Measurements from ENCODE around the gene IREB2. TPM values are rescaled to one million over a fixed set of nuclear protein-coding genes. Genes with fewer than 3 reads are reported as not detected.
A peak's percentile ranks its signal among the peaks of the same experiment; 100 is the strongest.

Gene IREB2
- total RNA-seq, 1 experiment from 2014 or later: 89.5 TPM

- ChIA-PET POLR2A (no interaction called here), CTCF (no interaction called here)
- no peak for DNase-seq (ENCODE audit: low spot score)
- Mint-ChIP-seq H3K4me1 (peaks cover 5% of the 10 kb centered on the region; the same call in 1 of the 2 replicates), H3K9me3 (no peaks in the 10 kb centered on the region), H3K36me3 (peaks cover 48% of the 10 kb centered on the region), H3K27me3 (ENCODE audit: low read depth) (no peaks in the 10 kb centered on the region), H3K27ac (no peak overlapping the region), H3K4me3 (no peak overlapping the region)
- TF ChIP-seq GABPB1 (CRISPR knock-in tag; IDR thresholded peaks at IDR 0.05) (no peak), KAT7 (CRISPR knock-in tag; IDR thresholded peaks at IDR 0.05; ENCODE audit: borderline replicate concordance) (no peak), ZNF121 (CRISPR knock-in tag; IDR thresholded peaks at IDR 0.05) (0 out of 2 replicates have a peak, but pooled peaks have one; percentile 11)
- ATAC-seq: no peak
Observed at GRCh38 chr15:78445875-78446274, 7.9 kb downstream of the IREB2 start.

DNA sequence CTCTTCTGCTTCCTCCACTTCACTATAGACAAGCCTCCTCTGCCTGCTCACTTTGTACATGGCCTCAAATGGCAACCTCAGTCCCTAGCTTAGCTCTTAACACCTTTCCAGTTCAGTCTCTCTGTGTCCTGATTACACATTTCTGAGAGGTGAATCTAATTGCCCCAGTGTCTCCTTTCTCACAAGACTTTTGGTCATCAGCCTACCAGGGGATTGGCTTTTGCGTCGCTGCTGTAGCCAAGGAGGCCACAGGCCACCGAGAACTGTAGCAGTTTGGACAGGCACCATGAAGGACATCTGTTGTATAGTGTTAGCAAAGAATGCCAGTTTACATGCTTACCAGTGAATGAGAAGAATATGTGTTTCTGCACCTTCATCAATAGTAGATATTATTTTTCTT, 8.5 kb downstream of the IREB2 start:
- ChIA-PET POLR2A (no interaction called here), CTCF (no interaction called here)
- Mint-ChIP-seq H3K27me3 (ENCODE audit: low read depth) (no peaks in the 10 kb centered on the region), H3K4me1 (no peaks in the 10 kb centered on the region), H3K36me3 (peaks cover 41% of the 10 kb centered on the region), H3K9me3 (no peaks in the 10 kb centered on the region), H3K4me3 (no peak overlapping the region), H3K27ac (peak overlapping the region; percentile 36; the same call in 1 of the 2 replicates)
- no peak for ATAC-seq
- TF ChIP-seq ZNF671 (CRISPR knock-in tag; IDR thresholded peaks at IDR 0.05) (no peak), NFE2L1 (CRISPR knock-in tag; IDR thresholded peaks at IDR 0.05) (no peak), ZNF138 (CRISPR knock-in tag; conservative IDR thresholded peaks at IDR 0.05) (no peak), ATF3 (CRISPR knock-in tag; conservative IDR thresholded peaks at IDR 0.05) (no peak), ZNF532 (CRISPR knock-in tag; IDR thresholded peaks at IDR 0.05; ENCODE audit: borderline replicate concordance) (no peak), GABPB1 (CRISPR knock-in tag; IDR thresholded peaks at IDR 0.05) (no peak), AFF4 (CRISPR knock-in tag; IDR thresholded peaks at IDR 0.05; ENCODE audit: borderline replicate concordance) (no peak), JUN (CRISPR knock-in tag; IDR thresholded peaks at IDR 0.05) (no peak), ZBTB21 (CRISPR knock-in tag; IDR thresholded peaks at IDR 0.05; ENCODE audit: borderline replicate concordance) (no peak), ZNF232 (CRISPR knock-in tag; IDR thresholded peaks at IDR 0.05) (no peak)
- TF ChIP-seq, protein P1, sequence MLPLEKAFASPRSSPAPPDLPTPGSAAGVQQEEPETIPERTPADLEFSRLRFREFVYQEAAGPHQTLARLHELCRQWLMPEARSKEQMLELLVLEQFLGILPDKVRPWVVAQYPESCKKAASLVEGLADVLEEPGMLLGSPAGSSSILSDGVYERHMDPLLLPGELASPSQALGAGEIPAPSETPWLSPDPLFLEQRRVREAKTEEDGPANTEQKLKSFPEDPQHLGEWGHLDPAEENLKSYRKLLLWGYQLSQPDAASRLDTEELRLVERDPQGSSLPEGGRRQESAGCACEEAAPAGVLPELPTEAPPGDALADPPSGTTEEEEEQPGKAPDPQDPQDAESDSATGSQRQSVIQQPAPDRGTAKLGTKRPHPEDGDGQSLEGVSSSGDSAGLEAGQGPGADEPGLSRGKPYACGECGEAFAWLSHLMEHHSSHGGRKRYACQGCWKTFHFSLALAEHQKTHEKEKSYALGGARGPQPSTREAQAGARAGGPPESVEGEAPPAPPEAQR (CRISPR knock-in tag; IDR thresholded peaks at IDR 0.05): no peak
- no peak for DNase-seq (ENCODE audit: low spot score)

Data from WTC11 (cell line).